GM19351 (cell line): ENCODE data around the gene TOP2A.
"Not testable (repeated sequence)": the region's sequence is repeated elsewhere in the genome, so short reads cannot be mapped to it uniquely, and the experiment has no call there.

Experiments
- ATAC-seq: cut with Tn5 transposase; IDR thresholded peaks from one replicate; pipeline ENCODE4 v1.9.1; 2021; ENCODE audit warnings: mild to moderate bottlenecking, moderate library complexity; ENCODE audit not compliant: unreplicated experiment

TOP2A gene

GRCh38 chr17:40433551-40434415 is 16.1 kb upstream of the TOP2A start:
- ATAC-seq: no peak

- ATAC-seq: no peak
Measured at GRCh38 chr17:40432864-40433528, 15.3 kb upstream of the TOP2A start.

- no peak for ATAC-seq
Measured at GRCh38 chr17:40431231-40431602, 13.5 kb upstream of the TOP2A start.

- ATAC-seq: no peak
Measured at GRCh38 chr17:40430272-40431230, 12.9 kb upstream of the TOP2A start.

- ATAC-seq: no peak
Measured at GRCh38 chr17:40427002-40427491, 9.4 kb upstream of the TOP2A start.

GRCh38 chr17:40425741-40426140 is 8.0 kb upstream of the TOP2A start:
- no peak for ATAC-seq

- ATAC-seq: no peak
Measured at GRCh38 chr17:40422990-40423633, 5.4 kb upstream of the TOP2A start.

GRCh38 chr17:40419559-40420331 is 2.0 kb upstream of the TOP2A start:
- ATAC-seq: no peak

- no peak for ATAC-seq
Measured at GRCh38 chr17:40418428-40418706, 671 bp upstream of the TOP2A start.

- peak; percentile 5 for ATAC-seq
Measured at GRCh38 chr17:40417258-40417608, 463 bp downstream of the TOP2A start.

GRCh38 chr17:40416671-40417070 is 1.0 kb downstream of the TOP2A start:
- ATAC-seq: no peak

GRCh38 chr17:40415390-40415789 is 2.3 kb downstream of the TOP2A start:
- no peak for ATAC-seq

- ATAC-seq: not testable (repeated sequence)
Measured at GRCh38 chr17:40414312-40414711, 3.4 kb downstream of the TOP2A start.

GRCh38 chr17:40412880-40413279 is 4.8 kb downstream of the TOP2A start:
- ATAC-seq: no peak

- no peak for ATAC-seq
Measured at GRCh38 chr17:40411821-40412220, 5.9 kb downstream of the TOP2A start.

- ATAC-seq: no peak
Measured at GRCh38 chr17:40410082-40410481, 7.6 kb downstream of the TOP2A start.

- not testable (repeated sequence) for ATAC-seq
Measured at GRCh38 chr17:40409540-40409939, 8.2 kb downstream of the TOP2A start.

GRCh38 chr17:40407460-40407859 is 10.2 kb downstream of the TOP2A start:
- ATAC-seq: no peak

GRCh38 chr17:40404003-40404402 is 13.7 kb downstream of the TOP2A start:
- no peak for ATAC-seq

GRCh38 chr17:40402668-40403067 is 15.0 kb downstream of the TOP2A start:
- ATAC-seq: no peak
